ENCODE measurements around the gene APPL2.
A peak's percentile ranks its signal among the peaks of the same experiment; 100 is the strongest.
"Not testable (repeated sequence)": the region's sequence is repeated elsewhere in the genome, so short reads cannot be mapped to it uniquely, and the experiment has no call there.

Gene APPL2

DNA sequence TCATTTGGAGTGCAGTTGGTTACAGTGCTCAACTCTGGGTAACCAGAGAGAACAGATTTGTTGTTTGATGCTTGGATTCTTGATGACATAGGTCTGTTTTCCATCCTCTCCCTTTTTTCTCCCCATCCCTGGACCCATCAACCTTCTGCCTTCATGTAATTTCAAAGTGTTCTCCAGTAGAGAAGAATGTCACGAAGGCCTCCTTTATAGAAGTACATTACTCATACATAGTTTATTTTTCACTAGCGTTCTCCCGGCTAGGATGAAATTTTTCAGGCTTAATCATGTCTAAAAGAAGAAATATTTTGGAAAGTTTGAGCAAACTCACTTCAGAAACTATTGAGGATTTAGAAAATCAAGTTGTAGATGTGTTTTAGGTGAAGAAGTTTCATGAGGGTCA is 20.9 kb upstream of the APPL2 start:
- DNase-seq (ENCODE audit: low read depth) = peak; percentile 61

DNA sequence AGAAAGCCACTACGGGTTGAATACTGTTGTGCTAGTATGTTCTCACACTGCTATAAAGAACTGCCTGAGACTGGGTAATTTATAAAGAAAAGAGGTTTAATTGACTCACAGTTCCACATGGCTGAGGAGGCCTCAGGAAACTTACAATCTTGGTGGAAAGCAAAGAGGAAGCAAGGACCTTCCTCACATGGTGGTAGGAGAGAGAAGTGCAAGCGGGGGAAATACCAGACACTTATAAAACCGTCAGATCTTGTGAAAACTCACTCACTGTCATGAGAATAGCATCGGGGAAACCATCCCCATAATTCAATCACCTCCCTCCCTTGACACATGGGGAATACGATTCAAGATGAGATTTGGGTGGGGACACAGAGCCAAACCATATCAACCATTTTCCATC is 20.5 kb upstream of the APPL2 start:
- not testable (repeated sequence) for DNase-seq (ENCODE audit: low read depth)

- DNase-seq (ENCODE audit: low read depth) = no peak
These were observed 20.0 kb upstream of the APPL2 start for GRCh38 chr12:105256011-105256410.

DNA sequence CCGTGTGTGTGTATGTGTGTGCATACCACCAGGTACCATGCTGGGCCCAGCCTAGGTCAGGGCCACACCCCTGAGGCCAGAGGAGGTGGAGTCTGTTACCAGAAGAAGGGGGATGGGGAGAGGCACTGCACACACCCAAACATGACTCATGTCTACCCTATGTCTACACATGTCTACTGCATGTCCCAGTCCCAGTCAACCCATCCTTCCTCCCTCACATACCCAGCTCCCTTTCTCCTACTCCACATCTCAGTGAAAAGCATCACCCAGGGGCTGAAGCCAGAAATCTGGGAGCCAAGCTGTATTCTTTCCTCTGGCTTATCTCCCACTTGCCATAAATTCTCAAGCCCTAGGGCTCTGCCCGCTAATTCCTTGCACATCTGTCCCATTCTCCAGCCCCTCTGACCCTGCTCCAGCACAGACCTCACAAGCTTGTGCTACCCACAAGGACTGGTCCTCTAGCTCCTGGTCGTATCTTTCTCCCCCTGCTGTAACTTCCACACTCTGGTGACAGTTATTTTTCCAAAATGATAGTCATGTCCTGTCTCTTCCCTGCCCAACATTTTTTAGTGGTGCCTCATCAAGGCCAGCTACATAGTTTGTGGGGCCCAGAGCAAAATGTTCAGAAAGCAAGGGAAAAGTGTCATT is 18.0 kb upstream of the APPL2 start:
- DNase-seq (ENCODE audit: low read depth) = peak; percentile 82

GRCh38 chr12:105252901-105253300 is 16.9 kb upstream of the APPL2 start:
- DNase-seq (ENCODE audit: low read depth) = no peak

DNA sequence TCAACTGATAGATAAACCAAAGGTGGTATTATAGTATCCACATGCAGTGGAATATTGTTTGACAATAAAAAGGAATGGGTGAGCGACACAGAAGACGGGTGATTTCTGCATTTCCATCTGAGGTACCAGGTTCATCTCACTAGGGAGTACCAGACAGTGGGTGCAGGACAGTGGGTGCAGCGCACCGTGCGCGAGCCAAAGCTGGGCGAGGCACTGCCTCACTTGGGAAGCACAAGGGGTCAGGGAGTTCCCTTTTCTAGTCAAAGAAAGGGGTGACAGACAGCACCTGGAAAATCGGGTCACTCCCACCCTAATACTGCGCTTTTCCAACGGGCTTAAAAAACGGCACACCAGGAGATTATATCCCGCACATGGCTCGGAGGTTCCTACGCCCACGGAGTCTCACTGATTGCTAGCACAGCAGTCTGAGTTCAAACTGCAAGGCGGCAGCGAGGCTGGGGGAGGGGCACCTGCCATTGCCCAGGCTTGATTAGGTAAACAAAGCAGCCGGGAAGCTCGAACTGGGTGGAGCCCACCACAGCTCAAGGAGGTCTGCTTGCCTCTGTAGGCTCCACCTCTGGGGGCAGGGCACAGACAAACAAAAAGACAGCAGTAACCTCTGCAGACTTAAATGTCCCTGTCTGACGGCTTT is 9.9 kb upstream of the APPL2 start:
- not testable (repeated sequence) for DNase-seq (ENCODE audit: low read depth)

GRCh38 chr12:105245291-105245690 is 9.3 kb upstream of the APPL2 start:
- DNase-seq (ENCODE audit: low read depth) = no peak

DNA sequence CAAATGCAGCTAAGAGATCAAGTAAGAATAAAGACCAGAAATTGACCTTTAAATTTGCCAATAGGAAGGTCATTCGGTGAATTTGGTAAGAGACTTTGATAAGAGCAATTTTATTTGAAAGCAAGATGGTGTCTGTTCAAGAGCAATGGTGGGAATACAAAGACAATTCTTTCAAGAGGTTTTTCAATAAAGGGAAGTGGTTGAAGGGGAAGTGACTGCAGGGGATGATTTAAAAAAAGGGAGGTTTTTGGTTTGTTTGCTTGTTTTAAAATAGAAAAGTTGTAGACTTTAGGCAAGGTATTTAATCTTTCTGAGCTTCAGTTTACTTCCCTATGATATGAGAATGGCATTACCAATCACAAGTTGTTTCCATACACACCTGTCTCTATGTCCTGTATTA is 4.3 kb upstream of the APPL2 start:
- DNase-seq (ENCODE audit: low read depth) = no peak

DNA sequence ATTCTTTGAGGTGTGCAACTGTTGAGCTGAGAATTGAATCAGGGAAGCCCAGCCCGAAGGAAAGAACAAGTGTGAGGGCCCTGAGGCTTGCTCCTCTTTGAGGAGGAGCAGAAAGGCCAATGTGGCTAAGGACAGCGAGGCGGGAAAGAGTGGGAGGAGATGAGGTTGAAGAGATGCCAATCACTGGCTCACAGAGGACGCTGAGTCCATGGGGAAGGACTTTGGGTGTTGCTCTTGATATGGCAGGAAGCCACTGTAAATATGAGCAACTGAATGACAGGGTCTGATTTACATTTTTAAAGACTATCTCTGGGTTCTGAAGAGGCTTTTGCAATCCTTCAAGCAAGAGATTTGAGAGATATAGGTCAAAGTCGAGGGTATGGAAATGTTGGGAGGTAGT is 3.3 kb upstream of the APPL2 start:
- DNase-seq (ENCODE audit: low read depth) = no peak

DNA sequence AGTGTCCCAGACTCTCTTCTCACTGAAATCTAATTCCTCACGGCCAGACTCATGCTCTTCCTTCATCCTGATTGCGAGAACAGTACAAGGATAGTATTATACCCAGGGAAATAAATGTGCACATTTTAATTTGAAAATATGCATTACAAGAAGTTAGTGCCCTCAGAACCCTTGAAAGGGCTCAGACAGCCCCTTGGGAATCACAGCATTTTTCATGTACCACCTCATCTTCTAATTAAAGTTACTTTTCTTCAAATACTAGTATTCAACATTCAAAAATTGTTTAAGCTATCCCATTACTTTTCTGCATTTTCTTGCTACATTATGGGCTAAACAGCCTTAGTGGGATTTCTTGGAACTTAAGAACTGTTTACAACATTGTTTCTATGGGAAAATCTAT is 1.7 kb upstream of the APPL2 start:
- DNase-seq (ENCODE audit: low read depth) = no peak

GRCh38 chr12:105235281-105235731 is 668 bp downstream of the APPL2 start:
- DNase-seq (ENCODE audit: low read depth) = no peak

GRCh38 chr12:105234197-105234596 is 1.8 kb downstream of the APPL2 start:
- no peak for DNase-seq (ENCODE audit: low read depth)

DNA sequence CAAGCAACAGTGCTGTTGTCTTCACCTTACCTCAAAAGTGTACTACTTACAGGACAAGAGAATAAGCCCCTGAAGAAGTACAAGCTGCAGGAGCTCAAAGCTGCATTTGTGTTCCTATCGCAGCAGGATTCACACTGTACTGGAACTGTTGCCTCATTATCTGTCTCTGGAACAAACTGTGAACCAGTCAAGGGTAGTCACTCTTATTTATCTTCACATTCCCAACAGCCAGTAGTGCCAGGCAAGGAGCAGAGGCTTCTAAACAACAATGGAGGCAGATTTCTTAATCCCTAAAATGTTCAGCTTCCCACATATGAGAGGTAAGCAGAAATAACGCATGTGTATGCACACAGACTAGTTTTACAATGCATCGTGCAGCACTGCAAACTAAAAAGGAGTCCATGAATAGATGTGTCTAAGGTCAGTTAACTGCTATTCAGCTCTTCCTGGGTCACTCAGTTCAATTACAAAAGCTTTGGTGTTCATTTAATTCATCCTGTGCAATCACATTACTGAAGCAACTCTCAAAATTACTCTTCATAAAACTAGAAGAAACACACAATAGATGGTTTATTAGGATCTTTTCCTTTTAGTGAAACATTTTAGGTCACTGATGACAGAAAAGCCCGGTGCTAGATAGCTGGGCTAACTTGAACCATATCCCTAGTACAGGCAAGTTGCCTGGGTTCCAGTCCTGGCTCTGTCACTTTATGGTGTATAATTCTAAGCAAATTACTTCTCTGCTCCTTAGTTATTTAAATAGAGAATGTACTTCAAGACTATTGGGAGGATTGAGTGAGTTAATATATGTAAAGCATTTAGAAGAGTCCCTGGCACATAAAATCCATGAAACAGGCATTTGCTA is 2.7 kb downstream of the APPL2 start:
- no peak for DNase-seq (ENCODE audit: low read depth)

DNA sequence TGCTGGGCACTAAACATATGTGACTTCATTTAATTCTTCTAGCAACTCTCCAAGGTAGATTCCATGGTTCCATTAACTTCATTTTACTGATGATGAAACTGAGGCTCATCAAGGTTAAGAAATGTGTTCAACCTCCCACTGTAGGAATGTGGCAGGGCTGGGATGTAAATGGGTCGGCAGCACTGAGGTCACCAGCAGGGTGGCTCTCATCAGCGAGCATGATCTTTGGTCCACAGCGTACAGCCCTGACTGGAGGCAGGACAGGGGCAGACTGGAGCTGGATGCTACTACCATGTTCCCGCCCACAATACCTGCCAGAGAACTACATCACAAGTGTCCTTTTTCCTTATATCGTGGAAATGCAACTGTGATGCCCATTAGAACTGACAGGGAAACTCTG is 4.6 kb downstream of the APPL2 start:
- DNase-seq (ENCODE audit: low read depth) = no peak

GRCh38 chr12:105229371-105229770 is 6.6 kb downstream of the APPL2 start:
- no peak for DNase-seq (ENCODE audit: low read depth)

DNA sequence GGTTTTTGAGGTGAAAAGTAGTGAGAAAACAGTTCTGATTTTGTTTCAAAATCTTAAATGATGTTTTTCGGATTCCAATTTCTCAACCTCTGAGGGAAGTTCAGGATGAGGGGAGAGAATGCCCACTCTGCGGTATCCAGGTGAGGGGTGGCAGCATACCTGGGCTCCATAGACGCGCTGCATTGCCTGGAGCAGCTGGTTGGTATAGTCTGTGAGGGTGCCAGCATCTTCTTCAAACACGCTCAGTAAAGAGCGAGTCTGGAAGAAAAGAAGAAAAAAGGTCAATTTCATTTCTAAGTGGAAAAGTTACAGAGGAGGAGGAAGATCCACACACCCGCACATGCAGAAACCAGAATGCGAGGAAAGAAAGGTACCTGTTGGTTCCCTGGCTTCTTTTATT is 7.0 kb downstream of the APPL2 start:
- DNase-seq (ENCODE audit: low read depth) = no peak

DNA sequence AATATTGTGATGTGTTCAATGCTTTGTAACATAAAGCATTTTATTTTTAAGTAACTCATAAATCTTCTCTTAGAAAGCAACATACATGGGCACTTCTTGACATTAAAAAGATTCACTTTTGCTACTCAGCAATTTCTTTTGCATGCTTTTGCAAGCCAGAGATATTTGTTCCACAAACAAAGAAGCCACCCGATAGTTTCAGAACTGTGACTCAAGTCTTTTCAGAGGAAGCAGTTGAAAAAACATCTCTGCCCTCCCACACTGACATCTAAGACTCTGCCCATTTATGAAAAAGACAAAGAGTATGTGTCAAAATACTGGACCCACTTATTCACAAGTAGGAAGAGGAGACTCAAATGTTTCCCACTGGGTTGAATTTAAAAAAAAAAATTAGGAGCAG is 7.5 kb downstream of the APPL2 start:
- no peak for DNase-seq (ENCODE audit: low read depth)

DNA sequence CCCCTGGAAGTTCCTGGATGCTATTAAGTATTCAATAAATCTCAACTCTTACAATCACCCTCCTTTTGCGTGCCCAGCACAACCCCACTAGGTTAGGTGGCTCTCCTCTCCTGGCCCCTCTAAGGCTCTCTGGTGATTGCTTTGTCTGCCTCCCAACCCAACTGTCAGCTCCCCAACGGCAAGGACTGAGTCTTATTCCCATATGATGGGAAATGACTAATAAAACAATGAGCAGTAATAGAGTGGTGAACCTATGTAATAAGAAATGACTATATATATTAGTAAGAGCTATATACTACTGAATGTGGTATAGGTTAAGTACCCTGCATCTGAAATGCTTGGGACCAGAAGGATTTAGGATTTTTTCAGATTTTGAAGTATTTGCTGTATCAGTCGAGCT is 8.1 kb downstream of the APPL2 start:
- no peak for DNase-seq (ENCODE audit: low read depth)

GRCh38 chr12:105226219-105226618 is 9.8 kb downstream of the APPL2 start:
- peak; percentile 94 for DNase-seq (ENCODE audit: low read depth)

DNA sequence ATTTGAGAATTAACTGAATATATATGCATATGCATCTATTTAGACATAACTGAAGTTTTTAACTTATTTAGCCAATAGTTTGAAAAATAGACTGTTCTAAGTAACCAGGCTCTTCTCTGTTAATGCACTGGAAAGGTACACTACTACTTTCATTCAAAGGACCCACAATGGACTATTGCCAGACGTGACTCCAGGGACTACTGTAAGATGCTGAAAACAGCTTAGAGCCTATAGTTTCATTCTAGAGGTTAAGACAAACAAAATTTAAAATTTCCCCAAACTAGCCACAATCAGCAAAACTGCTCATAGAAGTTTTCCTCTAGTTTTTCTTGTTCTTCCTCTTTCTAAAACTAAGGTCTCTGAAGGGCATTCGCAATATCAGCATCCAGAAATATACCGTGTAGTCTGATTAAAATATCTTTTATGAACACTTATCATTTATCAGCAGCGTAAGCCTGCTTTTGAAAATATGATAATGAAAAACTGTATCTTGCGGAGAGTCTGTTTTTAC is 10.4 kb downstream of the APPL2 start:
- DNase-seq (ENCODE audit: low read depth) = no peak

DNA sequence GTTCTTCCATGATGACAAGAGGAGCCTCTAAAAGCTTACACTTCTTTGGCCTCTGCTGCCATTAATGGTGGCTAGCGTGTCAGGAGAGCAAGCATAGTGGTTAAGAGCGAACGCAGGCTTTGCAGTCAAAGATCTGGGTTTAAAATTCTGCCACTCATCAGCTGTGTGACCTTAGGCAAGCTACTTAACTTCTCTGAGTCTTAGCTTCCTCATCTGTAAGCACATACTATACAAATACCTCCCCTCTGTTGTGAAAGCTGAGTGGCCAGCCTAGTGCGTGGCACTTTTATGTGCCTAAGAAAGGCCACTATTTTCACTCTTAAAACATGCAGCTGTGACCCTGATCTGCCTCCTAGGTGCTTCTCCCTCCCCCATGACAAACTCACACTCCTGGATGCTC is 11.6 kb downstream of the APPL2 start:
- DNase-seq (ENCODE audit: low read depth) = no peak

DNA sequence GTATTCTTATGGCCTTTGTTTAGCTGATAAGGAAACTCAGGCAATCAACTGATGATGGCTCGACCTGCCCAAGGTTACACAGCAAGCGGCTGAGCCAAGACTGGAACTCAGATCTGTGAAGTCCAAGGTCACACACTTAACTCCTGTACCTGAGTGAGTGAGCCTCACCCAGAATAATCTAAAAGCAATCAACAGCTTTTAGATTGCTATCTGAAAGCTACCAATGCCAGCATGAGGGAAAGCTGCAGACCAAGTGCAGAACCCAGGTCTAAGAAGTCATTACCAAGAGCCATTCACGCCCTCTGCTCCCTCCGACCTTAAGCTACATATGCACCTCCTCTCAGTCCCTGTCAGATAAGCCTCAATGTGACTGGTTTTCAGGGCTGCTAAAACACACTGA is 12.1 kb downstream of the APPL2 start:
- DNase-seq (ENCODE audit: low read depth) = no peak

DNA sequence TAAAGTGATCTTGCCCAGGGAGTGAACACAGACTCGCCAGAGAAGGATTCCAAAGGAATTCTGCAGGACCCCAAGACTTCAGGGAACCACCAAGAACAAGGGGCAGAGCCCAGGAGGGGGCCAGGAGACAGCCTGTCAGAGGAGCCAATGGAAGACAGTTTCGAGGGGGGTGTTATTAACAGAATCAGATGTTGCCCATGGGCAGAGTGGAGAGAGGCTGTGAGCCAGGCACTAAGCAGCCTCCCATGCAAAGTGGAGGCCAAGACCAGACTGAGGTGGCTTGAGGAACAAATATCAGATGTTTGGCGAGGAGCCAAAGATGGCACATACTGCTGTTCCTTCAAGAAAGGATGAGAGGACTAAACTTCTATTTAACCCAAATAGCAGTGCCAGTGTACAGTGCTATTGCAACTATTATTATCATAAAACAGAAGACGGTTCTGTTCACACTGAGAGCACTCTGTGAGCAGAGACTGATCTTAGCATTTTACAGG is 12.6 kb downstream of the APPL2 start:
- DNase-seq (ENCODE audit: low read depth) = no peak
